Panc1 (cell line): Measurements from ENCODE around the gene CDX1. TPM values are rescaled to one million over a fixed set of nuclear protein-coding genes. Genes with fewer than 3 reads are reported as not detected.
A peak's percentile ranks its signal among the peaks of the same experiment; 100 is the strongest.

Experiments
- ATAC-seq: fragments of 200-7000 bp; cut with Tn5 transposase; 2 replicates; pipeline ENCODE4 v1.9.1; 2020; ENCODE audit warnings: mild to moderate bottlenecking, moderate library complexity
- BruUV-seq: library from RNA; stranded (reverse); fragments of 400-500 nt; replicated peaks from 2 replicates; lab custom pipeline; 2021; lab: Mats Ljungman, UMichigan
- CTCF ChIA-PET: fragments of 300-600 bp; sonication (Branson Sonifier 250); formaldehyde crosslinking; loops from one replicate; lab custom pipeline; 2022; ENCODE audit warnings: antibody characterized with exemption; lab: Charles Lee
- POLR2A ChIA-PET: fragments of 300-600 bp; sonication (Branson Sonifier 250); formaldehyde crosslinking; loops from one replicate; lab custom pipeline; 2022; ENCODE audit warnings: antibody characterized with exemption; lab: Charles Lee
- DNase-seq: peaks from one replicate; pipeline ENCODE4 v3.0.0-alpha.2; 2010; ENCODE audit warnings: low read depth, low spot score
- H3K27ac ChIP-seq: 2 replicates; pipeline ENCODE4 v1.5.1; 2011; ENCODE audit warnings: mild to moderate bottlenecking, low read length, inconsistent platforms
- H3K27me3 ChIP-seq: fragments of 200-500 bp; sonication (Bioruptor generic); 2 replicates; pipeline ENCODE4 v1.6.0; 2014; ENCODE audit warnings: low read length, inconsistent platforms; ENCODE audit not compliant: control insufficient read depth, insufficient read depth
- H3K36me3 ChIP-seq: fragments of 200-500 bp; sonication (Bioruptor generic); 2 replicates; pipeline ENCODE4 v1.5.1; 2014; ENCODE audit warnings: inconsistent platforms, mild to moderate bottlenecking, low read length, moderate library complexity; ENCODE audit not compliant: control insufficient read depth, insufficient read depth
- H3K4me1 ChIP-seq: 2 replicates; pipeline ENCODE4 v1.5.1; 2011; ENCODE audit warnings: inconsistent platforms, mild to moderate bottlenecking, low read length, moderate library complexity; ENCODE audit not compliant: control insufficient read depth, insufficient read depth
- H3K4me3 ChIP-seq, 2 experiments: 2 replicates each; pipeline ENCODE4 v1.5.1; 2011 to 2012; ENCODE audit warnings: low read depth in 2 of 2, low read length in 2 of 2, mild to moderate bottlenecking in 2 of 2, inconsistent platforms in 1 of 2, moderate library complexity in 1 of 2
- H3K9me3 ChIP-seq: fragments of 200-500 bp; sonication (Bioruptor generic); 2 replicates; pipeline ENCODE4 v1.5.1; 2014; ENCODE audit warnings: low read depth, mild to moderate bottlenecking, inconsistent platforms, low read length, moderate library complexity; ENCODE audit not compliant: control insufficient read depth, insufficient read depth
- CTCF ChIP-seq: fragments of 450-650 bp; IDR thresholded peaks from 2 replicates; pipeline ENCODE4 v1.5.1; 2017; ENCODE audit warnings: mild to moderate bottlenecking
- POLR2AphosphoS5 ChIP-seq: IDR thresholded peaks from 2 replicates; pipeline ENCODE4 v1.6.1; 2012; ENCODE audit warnings: mild to moderate bottlenecking, low read depth, low read length, moderate library complexity
- REST ChIP-seq, 2 experiments: IDR thresholded peaks; 2 replicates each; pipeline ENCODE4 v1.6.1; 2011 to 2012; ENCODE audit warnings: low read depth in 2 of 2, control low read depth in 1 of 2, low read length in 1 of 2, mild to moderate bottlenecking in 1 of 2, moderate library complexity in 1 of 2; ENCODE audit not compliant: insufficient read depth in 1 of 2
- SIN3A ChIP-seq: IDR thresholded peaks from 2 replicates; pipeline ENCODE4 v1.6.1; 2012; ENCODE audit warnings: low read depth, mild to moderate bottlenecking, low read length, moderate library complexity, borderline replicate concordance; ENCODE audit not compliant: insufficient read depth
- TCF7L2 ChIP-seq: IDR thresholded peaks from 2 replicates; pipeline ENCODE4 v1.6.1; 2011; ENCODE audit warnings: mild to moderate bottlenecking, low read depth, low read length, inconsistent platforms
- in situ Hi-C: cut with HindIII; loops from 2 replicates; pipeline ENCODE4 v1.10.0; 2016; ENCODE audit warnings: low sequenced_read_pairs, low pct_unique_long_range_greater_than_20kb
- intact Hi-C: fragments of 100-400 bp; cut with micrococcal nuclease; formaldehyde crosslinking; loops from one replicate; pipeline ENCODE4 v1.10.0; 2022; ENCODE audit not compliant: unreplicated experiment
- total RNA-seq: library from RNA; stranded (reverse); gene quantifications from one replicate; pipeline ENCODE4 v1.2.1, GENCODE V29; 2021; ENCODE audit not compliant: unreplicated experiment

CDX1 gene
- total RNA-seq, 1 experiment from 2014 or later, result not detected

GRCh38 chr5:150143350-150144245 is 23.0 kb upstream of the CDX1 start:
- Histone ChIP-seq H3K36me3 (no peaks in the 10 kb centered on the region), H3K27ac (no peak overlapping the region), H3K9me3 (no peaks in the 10 kb centered on the region), H3K4me1 (peaks cover 24% of the 10 kb centered on the region), H3K4me3 (no peak overlapping the region), H3K27me3 (no peaks in the 10 kb centered on the region)
- no TSS peak for BruUV-seq
- ATAC-seq (peak; percentile 32), DNase-seq (no peak)
- CTCF ChIA-PET, result no interaction called here
- TF ChIP-seq CTCF (no peak), REST (IDR thresholded peaks at IDR 0.05; ENCODE audit: insufficient read depth in 1 of 2, low read depth in 2 of 2, low read length in 1 of 2) (no peak), POLR2AphosphoS5 (no peak), TCF7L2 (no peak)
- intact Hi-C loops, result no loop called here
- in situ Hi-C loops, result no loop called here
- POLR2A ChIA-PET, result no interaction called here

- Histone ChIP-seq H3K27ac (no peak overlapping the region), H3K36me3 (no peaks in the 10 kb centered on the region), H3K4me3 (no peak overlapping the region), H3K9me3 (no peaks in the 10 kb centered on the region), H3K4me1 (peaks cover 18% of the 10 kb centered on the region), H3K27me3 (no peaks in the 10 kb centered on the region)
- ATAC-seq (no peak), DNase-seq (no peak)
- in situ Hi-C loops, result no loop called here
- BruUV-seq, result no TSS peak
- TF ChIP-seq POLR2AphosphoS5 (no peak), REST (IDR thresholded peaks at IDR 0.05; ENCODE audit: insufficient read depth in 1 of 2, low read depth in 2 of 2, low read length in 1 of 2) (no peak), TCF7L2 (no peak), CTCF (no peak), SIN3A (no peak)
- ChIA-PET POLR2A (no interaction called here), CTCF (no interaction called here)
- intact Hi-C loops, result no loop called here
Measured at GRCh38 chr5:150144246-150144801, 22.3 kb upstream of the CDX1 start.
